CD1c-positive myeloid dendritic cell (primary cell): Measurements from ENCODE around the gene GPR39.
"Not testable (repeated sequence)": the region's sequence is repeated elsewhere in the genome, so short reads cannot be mapped to it uniquely, and the experiment has no call there.

Experiments used
- DNase-seq: peaks from one replicate; pipeline ENCODE4 v3.0.0-alpha.2; 2016; ENCODE audit errors: extremely low spot score

GPR39 gene

DNA sequence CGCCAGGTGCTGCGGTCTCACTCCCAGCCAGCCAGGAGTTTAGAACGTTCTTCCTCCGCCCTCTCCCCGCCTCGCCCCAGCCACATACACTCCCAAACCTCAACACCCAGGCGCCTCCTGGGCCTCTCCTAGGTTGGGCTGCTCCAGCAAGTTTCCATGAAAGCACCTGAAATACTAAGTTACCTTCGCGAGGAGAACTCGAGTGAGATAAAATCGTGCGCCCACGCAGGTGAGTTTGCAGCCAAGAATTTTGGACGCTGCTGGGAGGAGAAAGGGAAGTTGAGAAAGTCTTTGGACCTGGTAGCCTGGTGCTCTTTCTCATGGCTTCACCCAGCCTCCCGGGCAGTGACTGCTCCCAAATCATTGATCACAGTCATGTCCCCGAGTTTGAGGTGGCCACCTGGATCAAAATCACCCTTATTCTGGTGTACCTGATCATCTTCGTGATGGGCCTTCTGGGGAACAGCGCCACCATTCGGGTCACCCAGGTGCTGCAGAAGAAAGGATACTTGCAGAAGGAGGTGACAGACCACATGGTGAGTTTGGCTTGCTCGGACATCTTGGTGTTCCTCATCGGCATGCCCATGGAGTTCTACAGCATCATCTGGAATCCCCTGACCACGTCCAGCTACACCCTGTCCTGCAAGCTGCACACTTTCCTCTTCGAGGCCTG, at the start of gene GPR39:
GPR39 (plus strand) TSS at position 83 of the 673 bp plus-strand sequence.
- DNase-seq, result peak; percentile 14

DNA sequence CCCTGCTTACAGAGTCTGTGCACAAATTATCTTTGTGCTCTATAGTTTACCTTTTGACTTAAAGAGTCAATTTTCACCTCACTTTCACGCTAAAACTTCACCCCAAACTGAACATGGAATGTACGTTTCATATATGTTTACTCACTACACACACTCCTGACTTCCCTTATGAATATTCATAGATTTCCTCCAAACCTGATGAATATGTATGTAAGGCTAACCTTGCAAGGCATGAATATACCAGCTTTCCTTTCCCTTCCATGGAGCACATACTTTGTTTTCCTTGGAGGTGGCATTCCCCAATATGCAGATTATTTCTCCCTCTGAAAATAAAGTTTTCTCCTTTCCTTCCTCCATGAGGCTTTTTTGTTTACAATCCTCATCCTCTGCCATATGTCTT, 48.4 kb upstream of the GPR39 start:
- DNase-seq, result no peak

DNA sequence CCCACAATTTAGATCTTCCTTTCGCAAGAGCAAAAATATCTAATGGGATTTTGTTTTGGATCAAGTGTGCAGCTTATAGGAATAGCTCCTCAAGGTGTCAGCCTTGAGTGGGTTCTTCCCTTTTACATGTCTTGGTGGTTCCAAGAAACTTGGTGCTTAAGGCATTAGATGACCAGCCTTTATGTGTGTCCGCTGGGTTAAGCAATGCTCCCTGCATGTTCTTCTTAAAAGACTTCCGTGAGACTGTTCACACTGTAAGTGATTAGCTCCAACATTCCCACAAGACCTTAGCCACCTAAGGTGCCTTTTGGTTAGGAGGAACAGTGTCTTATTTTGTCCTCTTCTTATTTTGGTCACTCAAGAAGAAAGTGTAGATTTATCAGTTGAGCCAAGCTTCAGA, 44.3 kb upstream of the GPR39 start:
- DNase-seq, result peak; percentile 48

- no peak for DNase-seq
Observed at GRCh38 chr2:132373391-132374135, 43.0 kb upstream of the GPR39 start.

- no peak for DNase-seq
Observed at GRCh38 chr2:132374151-132374550, 42.5 kb upstream of the GPR39 start.

DNA sequence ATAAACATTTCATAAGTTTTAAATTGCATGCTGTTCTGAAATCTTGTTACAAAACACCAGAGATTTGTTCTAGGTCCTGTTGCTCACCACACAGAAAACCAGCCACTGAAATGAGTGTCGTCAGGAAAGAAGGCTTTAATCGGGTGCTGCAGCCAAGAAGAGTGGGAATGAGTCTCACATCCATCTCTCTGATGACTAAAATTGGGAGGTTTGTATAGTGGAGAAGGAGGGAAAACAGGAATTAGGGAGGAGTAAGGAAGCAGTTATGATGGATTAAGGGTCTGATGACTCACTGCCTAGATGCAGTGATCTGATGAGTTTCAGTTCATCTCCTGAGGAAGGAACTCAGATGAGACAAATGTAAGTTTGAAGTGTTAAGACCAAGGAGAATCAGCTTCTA, 42.1 kb upstream of the GPR39 start:
- peak; percentile 60 for DNase-seq

GRCh38 chr2:132374961-132375360, 41.6 kb upstream of the GPR39 start:
- peak; percentile 57 for DNase-seq

- DNase-seq, result no peak
Observed at GRCh38 chr2:132381376-132381775, 35.2 kb upstream of the GPR39 start.

- peak; percentile 25 for DNase-seq
Observed at GRCh38 chr2:132383956-132384355, 32.6 kb upstream of the GPR39 start.

DNA sequence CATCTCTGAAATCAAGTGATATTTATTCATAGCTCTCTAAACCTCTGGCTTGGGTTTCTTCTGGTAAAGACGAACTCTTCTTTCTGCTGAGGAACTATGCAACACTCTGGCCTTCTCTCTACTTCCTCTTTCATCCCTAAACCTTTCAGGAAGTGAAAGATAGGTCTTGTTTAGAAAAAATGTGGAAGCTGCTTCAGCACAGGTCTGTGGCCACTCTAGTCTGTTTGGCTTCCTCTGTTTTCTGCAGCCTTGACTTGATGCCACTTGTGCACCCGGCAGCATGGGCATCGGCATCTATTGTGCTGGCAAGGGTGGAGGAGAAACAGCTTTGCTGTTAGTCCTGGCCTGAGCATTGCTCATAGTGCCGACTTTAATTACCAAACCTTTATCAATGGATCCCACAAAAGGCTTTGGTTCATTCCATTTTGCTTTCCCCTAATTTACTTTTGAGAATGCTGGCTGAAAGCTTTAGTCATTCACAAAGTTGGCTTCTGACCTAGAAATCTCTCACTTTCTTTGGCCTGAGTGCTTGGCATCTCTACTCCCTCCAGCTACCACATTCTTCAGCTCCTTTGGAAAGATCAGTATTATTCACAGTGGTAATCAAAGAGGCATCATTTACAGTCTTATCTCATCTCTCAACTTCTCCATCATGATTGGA, 32.0 kb upstream of the GPR39 start:
- peak; percentile 81 for DNase-seq

DNA sequence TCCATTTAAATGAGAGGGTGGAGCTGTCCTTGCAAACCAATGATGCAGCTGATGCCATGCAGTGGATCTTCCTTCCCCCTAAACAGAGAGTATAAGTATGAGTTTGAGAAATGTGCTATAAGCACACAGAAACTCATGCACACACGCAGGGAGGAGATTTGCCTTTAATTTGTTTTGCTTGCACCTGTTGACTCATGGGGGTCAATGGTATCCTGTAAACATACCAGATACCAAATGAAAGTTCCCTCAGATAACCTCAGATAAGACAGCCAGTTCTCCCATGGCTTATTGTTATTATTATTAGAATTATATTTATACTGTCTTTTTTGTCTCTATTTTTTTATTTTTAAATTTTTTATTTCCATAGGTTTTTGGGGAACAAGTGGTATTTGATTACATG, 29.5 kb upstream of the GPR39 start:
- DNase-seq, result no peak

DNA sequence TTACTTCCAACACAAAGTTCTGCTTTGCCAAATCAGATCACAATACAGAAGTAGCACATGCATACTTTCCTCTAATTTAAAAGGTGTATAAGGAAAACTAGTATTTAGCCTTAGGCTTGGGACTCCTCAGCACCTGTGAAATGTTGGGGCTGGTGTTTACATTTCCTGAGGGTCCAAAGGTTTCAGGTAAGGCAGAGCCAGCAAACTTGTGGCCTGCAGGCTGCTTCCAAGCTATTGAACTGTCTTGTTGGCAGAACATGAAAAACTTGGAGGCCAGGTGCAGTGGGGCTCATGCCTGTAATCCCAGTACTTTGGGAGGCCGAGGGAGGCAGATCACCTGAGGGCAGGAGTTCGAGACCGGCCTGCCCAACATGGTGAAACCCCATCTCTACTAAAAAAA, 26.5 kb upstream of the GPR39 start:
- no peak for DNase-seq

DNA sequence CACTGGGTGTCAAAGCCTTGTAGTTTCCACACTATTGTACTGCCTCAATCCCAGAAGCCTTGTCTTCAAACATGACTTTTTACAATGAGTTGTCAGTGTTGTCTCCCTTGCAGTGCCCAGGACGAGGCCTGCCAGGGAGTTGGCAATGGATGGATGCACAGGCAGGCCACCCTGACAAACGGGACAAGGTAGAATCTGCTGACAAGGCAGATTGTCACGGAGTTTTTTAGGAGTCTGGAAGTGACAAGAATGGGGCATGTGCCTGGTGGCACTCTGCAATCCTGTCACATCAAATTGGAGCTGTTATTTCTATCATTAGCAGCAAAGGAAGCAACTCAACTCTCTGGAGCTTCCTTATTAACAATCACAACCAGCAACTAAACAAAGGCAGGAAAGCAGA, 25.2 kb upstream of the GPR39 start:
- no peak for DNase-seq

- no peak for DNase-seq
Observed at GRCh38 chr2:132392221-132392620, 24.4 kb upstream of the GPR39 start.

DNA sequence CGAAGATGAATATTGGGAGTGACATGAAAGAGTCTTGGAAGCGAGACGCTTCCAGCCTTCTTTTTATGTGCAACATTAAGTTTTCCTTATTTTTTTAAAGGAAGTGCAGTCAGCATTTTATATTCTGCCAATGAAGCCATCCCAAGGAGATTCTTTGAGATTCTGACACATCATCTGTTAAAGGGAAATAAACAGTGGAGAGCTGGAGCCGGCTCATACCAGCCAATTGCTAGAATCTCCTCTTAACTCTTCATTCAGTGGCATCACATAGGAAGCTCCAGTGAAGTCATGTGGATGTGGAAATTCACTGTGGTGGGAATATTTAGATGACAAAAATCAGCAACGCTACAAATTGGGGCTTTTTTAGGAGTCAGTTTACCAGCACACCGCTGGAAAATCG, 23.7 kb upstream of the GPR39 start:
- no peak for DNase-seq

DNA sequence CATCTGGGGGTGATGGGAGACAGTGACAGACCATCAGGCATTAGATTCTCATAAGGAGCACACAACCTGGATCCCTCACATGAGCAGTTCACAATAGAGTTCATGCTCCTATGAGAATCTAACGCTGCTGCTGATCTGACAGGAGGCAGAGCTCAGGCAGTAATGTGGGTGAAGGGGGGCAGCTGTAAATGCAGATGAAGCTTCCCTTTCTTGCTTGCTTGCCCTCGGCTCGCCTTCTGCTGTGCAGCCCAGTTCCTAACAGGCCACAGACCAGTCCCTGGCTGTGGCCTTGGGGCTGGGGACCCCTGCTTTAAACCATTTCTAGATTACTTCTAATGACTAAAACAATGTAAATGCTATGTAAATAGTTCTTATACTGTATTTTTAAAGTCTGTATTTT, 19.6 kb upstream of the GPR39 start:
- DNase-seq, result not testable (repeated sequence)

DNA sequence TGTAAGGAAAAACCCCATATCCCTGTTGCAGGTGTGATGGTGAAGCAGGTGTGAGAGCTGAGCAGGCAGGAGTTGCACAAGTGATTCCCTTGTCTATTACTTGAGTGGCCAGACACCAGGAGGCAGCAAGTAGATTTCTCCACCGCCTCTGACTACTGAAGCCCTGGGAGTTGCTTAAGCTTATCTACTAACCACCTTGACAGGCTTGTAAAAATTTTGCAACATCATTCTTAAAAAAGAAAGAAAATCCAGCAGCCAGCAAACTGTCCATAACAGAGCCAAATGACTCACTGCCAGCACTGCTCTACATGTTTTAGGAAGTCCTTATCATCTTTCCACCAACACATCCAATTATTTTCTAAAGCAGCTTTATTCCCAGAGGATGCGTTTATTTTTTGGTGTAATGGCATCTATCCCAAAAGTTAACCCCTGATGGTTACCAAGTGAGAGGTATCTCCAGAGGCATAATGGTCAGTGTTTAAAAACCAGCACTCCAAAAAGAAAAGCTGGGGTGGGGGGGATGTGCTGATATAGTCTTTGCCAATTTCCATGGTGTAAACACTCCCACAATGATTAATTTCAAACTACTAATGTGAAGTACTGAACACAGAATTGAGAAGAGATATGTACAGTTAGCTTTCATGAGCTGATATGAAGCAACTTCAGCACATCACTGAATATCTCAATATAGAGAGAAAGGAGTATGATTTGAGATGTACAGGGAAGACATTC, 16.3 kb upstream of the GPR39 start:
- no peak for DNase-seq

DNA sequence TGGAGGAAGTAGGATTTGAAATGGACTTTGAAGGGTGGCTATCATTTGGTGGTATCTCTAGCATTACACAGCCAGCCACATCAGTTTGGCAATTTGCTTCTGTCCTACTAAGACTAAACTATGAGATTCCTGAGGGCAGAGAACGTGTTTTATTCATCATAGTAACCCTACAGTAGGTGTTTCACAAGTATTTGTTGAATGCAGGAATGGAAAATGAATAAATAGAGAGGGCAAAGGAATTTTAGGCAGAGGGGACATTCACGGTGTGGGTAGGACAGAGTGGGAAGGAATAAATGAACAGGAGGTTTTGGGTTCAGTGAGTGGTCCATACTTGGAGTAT, 15.7 kb upstream of the GPR39 start:
- no peak for DNase-seq

DNA sequence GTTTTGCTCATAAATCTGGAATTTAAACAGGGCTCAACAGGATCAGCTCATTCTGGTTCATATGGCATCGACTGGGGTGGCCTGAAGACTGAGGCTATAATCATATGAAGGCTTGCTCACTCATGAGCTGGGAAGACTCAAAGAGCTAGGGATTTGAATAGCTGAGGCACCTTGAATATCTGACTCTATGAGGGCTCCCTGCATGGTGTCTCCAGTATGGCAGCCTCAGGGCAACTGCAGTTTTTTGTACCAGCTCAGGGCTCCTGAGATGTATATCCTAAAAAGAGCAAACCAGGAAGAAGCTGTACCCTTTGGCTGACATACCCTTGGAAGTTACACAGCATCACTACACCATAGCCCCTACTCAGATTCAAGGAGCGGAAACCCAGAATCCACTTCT, 15.3 kb upstream of the GPR39 start:
- no peak for DNase-seq

DNA sequence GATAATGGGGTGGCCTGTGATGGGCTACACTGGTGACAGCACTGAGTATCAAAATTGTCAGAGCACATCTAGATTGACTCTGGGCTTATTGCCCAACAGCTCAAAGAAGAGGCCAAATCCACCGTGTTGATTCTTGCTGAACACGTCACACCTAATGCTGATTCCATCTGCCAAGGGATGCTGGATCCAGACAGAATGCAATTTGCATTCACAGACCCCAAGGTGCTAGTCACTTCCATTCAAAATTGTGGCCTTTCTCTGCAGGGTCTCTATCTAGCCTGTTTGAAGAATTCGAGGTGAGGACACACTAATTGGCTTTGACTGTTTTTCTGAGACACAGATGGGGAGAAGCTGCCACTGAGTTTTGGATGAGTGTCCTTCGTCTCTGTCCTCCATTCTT, 13.5 kb upstream of the GPR39 start:
- no peak for DNase-seq

GRCh38 chr2:132404056-132404455, 12.5 kb upstream of the GPR39 start:
- DNase-seq, result no peak

DNA sequence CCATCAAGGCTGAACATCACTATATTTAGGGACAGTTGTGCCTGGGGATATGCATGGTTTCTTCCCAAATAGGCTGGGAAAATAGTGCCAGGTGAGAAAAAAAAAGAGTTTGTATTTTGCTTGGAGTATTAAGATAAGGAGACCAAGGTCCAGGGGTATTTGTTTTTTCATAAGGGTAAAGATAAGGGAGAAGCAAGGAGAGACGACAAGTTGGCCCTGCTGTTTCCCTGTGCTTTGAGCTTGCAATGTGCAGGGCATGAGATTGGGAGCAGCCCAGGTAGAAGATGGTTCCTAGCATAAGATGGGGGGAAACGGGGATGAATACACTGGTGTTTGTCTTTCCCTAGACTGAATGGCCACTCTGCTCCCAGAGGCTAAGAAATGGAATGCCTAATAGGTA, 8.8 kb upstream of the GPR39 start:
- DNase-seq, result no peak

- no peak for DNase-seq
Observed at GRCh38 chr2:132412021-132412420, 4.6 kb upstream of the GPR39 start.
